ENCODE results near the gene OXT. TPM values are rescaled to one million over a fixed set of nuclear protein-coding genes. Genes with fewer than 3 reads are reported as not detected.
"Not testable (repeated sequence)": the region's sequence is repeated elsewhere in the genome, so short reads cannot be mapped to it uniquely, and the experiment has no call there.

OXT gene
- total RNA-seq, 1 donor = not detected

GRCh38 chr20:3070725-3071124, 695 bp upstream of the OXT start:
- DNase-seq (ENCODE audit: low read depth) = no peak
- no peak for TF ChIP-seq CTCF (IDR thresholded peaks at IDR 0.05; ENCODE audit: insufficient read depth, low read length)
- no peak overlapping the region for H3K4me3 ChIP-seq (ENCODE audit: low read depth, low read length)

GRCh38 chr20:3071266-3071609, 182 bp upstream of the OXT start:
- H3K4me3 ChIP-seq (ENCODE audit: low read depth, low read length) = no peak overlapping the region
- no peak for DNase-seq (ENCODE audit: low read depth)

GRCh38 chr20:3072530-3073250, 1.3 kb downstream of the OXT start:
- no peak overlapping the region for H3K4me3 ChIP-seq (ENCODE audit: low read depth, low read length)
- TF ChIP-seq CTCF (IDR thresholded peaks at IDR 0.05; ENCODE audit: insufficient read depth, low read length) = no peak

More at GRCh38 chr20:3071266-3071609, 182 bp upstream of the OXT start:
- TF ChIP-seq CTCF (IDR thresholded peaks at IDR 0.05; ENCODE audit: insufficient read depth, low read length) = no peak

GRCh38 chr20:3073251-3073643, 1.8 kb downstream of the OXT start:
- not testable (repeated sequence) for DNase-seq (ENCODE audit: low read depth); H3K4me3 ChIP-seq (ENCODE audit: low read depth, low read length)

More at GRCh38 chr20:3072530-3073250, 1.3 kb downstream of the OXT start:
- no peak for DNase-seq (ENCODE audit: low read depth)

GRCh38 chr20:3074812-3075211, 3.4 kb downstream of the OXT start:
- no peak overlapping the region for H3K4me3 ChIP-seq (ENCODE audit: low read depth, low read length)
- no peak for DNase-seq (ENCODE audit: low read depth)
- no peak for TF ChIP-seq CTCF (IDR thresholded peaks at IDR 0.05; ENCODE audit: insufficient read depth, low read length)

- DNase-seq (ENCODE audit: low read depth); H3K4me3 ChIP-seq (ENCODE audit: low read depth, low read length): not testable (repeated sequence)
These were observed 3.9 kb downstream of the OXT start for GRCh38 chr20:3075315-3075714.

GRCh38 chr20:3077618-3078134, 6.3 kb downstream of the OXT start:
- TF ChIP-seq CTCF (IDR thresholded peaks at IDR 0.05; ENCODE audit: insufficient read depth, low read length) = no peak
- no peak overlapping the region for H3K4me3 ChIP-seq (ENCODE audit: low read depth, low read length)
- DNase-seq (ENCODE audit: low read depth) = no peak

GRCh38 chr20:3080939-3081388, 9.5 kb downstream of the OXT start:
- peak; percentile 70 for DNase-seq (ENCODE audit: low read depth)
- no peak overlapping the region for H3K4me3 ChIP-seq (ENCODE audit: low read depth, low read length)
- no peak for TF ChIP-seq CTCF (IDR thresholded peaks at IDR 0.05; ENCODE audit: insufficient read depth, low read length)

Data from fibroblast of the aortic adventitia (primary cell).